H9 (cell line): ENCODE results near the gene C11orf71. TPM values are rescaled to one million over a fixed set of nuclear protein-coding genes. Genes with fewer than 3 reads are reported as not detected.

ENCODE experiments used
- DNase-seq: peaks from one replicate; pipeline ENCODE4 v3.0.0-alpha.2; 2017
- H2AFZ ChIP-seq: one replicate; pipeline ENCODE4 v1.6.1; 2013; ENCODE audit warnings: mild to moderate bottlenecking, low read length, control low read depth, moderate library complexity
- H2AK5ac ChIP-seq: 2 replicates; pipeline ENCODE4 v1.6.1; 2013; ENCODE audit warnings: low read length, control low read depth, mixed read lengths; ENCODE audit not compliant: insufficient read length
- H2BK120ac ChIP-seq: one replicate; pipeline ENCODE4 v1.6.1; 2013; ENCODE audit warnings: low read depth, mild to moderate bottlenecking, low read length, control low read depth, inconsistent platforms; ENCODE audit not compliant: poor library complexity, severe bottlenecking
- H2BK12ac ChIP-seq: 2 replicates; pipeline ENCODE4 v1.6.1; 2013; ENCODE audit warnings: low read length, control low read depth, mixed read lengths, low read depth; ENCODE audit not compliant: insufficient read length
- H2BK15ac ChIP-seq: 2 replicates; pipeline ENCODE4 v1.6.1; 2013; ENCODE audit warnings: low read depth, low read length, control low read depth
- H2BK20ac ChIP-seq: one replicate; pipeline ENCODE4 v1.6.1; 2013; ENCODE audit warnings: low read depth, mild to moderate bottlenecking, low read length, control low read depth, inconsistent platforms; ENCODE audit not compliant: poor library complexity, severe bottlenecking
- H2BK5ac ChIP-seq: 2 replicates; pipeline ENCODE4 v1.6.1; 2013; ENCODE audit warnings: low read length, control low read depth, mixed read lengths; ENCODE audit not compliant: insufficient read length
- H3K14ac ChIP-seq: 2 replicates; pipeline ENCODE4 v1.6.1; 2013; ENCODE audit warnings: low read length, control low read depth; ENCODE audit not compliant: insufficient read depth
- H3K18ac ChIP-seq: 2 replicates; pipeline ENCODE4 v1.6.1; 2013; ENCODE audit warnings: low read depth, mild to moderate bottlenecking, mixed read lengths, low read length, control low read depth; ENCODE audit not compliant: insufficient read length
- H3K23ac ChIP-seq: 2 replicates; pipeline ENCODE4 v1.6.1; 2013; ENCODE audit warnings: low read length, control low read depth, mixed read lengths, low read depth; ENCODE audit not compliant: insufficient read length
- H3K23me2 ChIP-seq: 2 replicates; pipeline ENCODE4 v1.6.1; 2013; ENCODE audit warnings: low read depth, mild to moderate bottlenecking, mixed read lengths, low read length, control low read depth; ENCODE audit not compliant: insufficient read length, poor library complexity, severe bottlenecking
- H3K27ac ChIP-seq: 2 replicates; pipeline ENCODE4 v1.5.1; 2013; ENCODE audit warnings: low read length, control low read depth, mixed read lengths, low read depth; ENCODE audit not compliant: insufficient read length
- H3K27me3 ChIP-seq: 2 replicates; pipeline ENCODE4 v1.6.1; 2013; ENCODE audit warnings: low read length, control low read depth, inconsistent platforms; ENCODE audit not compliant: insufficient read depth
- H3K4ac ChIP-seq: 2 replicates; pipeline ENCODE4 v1.6.1; 2013; ENCODE audit warnings: low read depth, mild to moderate bottlenecking, control low read depth, inconsistent platforms, low read length, moderate library complexity
- H3K4me1 ChIP-seq: 2 replicates; pipeline ENCODE4 v1.6.1; 2013; ENCODE audit warnings: low read length, control low read depth, inconsistent platforms; ENCODE audit not compliant: insufficient read depth
- H3K4me2 ChIP-seq: 2 replicates; pipeline ENCODE4 v1.6.1; 2013; ENCODE audit warnings: low read length, control low read depth, mixed read lengths; ENCODE audit not compliant: insufficient read length, insufficient read depth
- H3K56ac ChIP-seq: 2 replicates; pipeline ENCODE4 v1.6.1; 2013; ENCODE audit warnings: low read depth, mild to moderate bottlenecking, mixed read lengths, low read length, control low read depth; ENCODE audit not compliant: insufficient read length
- H3K79me1 ChIP-seq: 2 replicates; pipeline ENCODE4 v1.6.1; 2013; ENCODE audit warnings: low read depth, mild to moderate bottlenecking, moderate library complexity, low read length, control low read depth, inconsistent platforms; ENCODE audit not compliant: insufficient read depth, poor library complexity, severe bottlenecking
- H3K79me2 ChIP-seq: 2 replicates; pipeline ENCODE4 v1.6.1; 2013; ENCODE audit warnings: low read length, control low read depth, inconsistent platforms; ENCODE audit not compliant: insufficient read depth
- H3K9ac ChIP-seq: 2 replicates; pipeline ENCODE4 v1.6.1; 2013; ENCODE audit warnings: low read length, control low read depth, mixed read lengths; ENCODE audit not compliant: insufficient read length; ENCODE audit errors: extremely low read depth
- H3K9me3 ChIP-seq: one replicate; pipeline ENCODE4 v1.6.1; 2013; ENCODE audit warnings: low read depth, low read length, inconsistent platforms; ENCODE audit not compliant: control insufficient read depth
- H3T11ph ChIP-seq: one replicate; pipeline ENCODE4 v1.6.1; 2013; ENCODE audit warnings: mild to moderate bottlenecking, low read length, control low read depth, inconsistent platforms
- H4K20me1 ChIP-seq: one replicate; pipeline ENCODE4 v1.6.1; 2013; ENCODE audit not compliant: control insufficient read depth, insufficient read length, insufficient read depth
- H4K5ac ChIP-seq: 2 replicates; pipeline ENCODE4 v1.6.1; 2013; ENCODE audit warnings: low read depth, mild to moderate bottlenecking, mixed read lengths, low read length, control low read depth; ENCODE audit not compliant: insufficient read length
- H4K8ac ChIP-seq: replicated peaks from 2 replicates; pipeline ENCODE4 v1.6.1; 2013; ENCODE audit warnings: low read length, control low read depth, mixed read lengths, low read depth; ENCODE audit not compliant: insufficient read length
- H4K91ac ChIP-seq: 2 replicates; pipeline ENCODE4 v1.6.1; 2013; ENCODE audit warnings: low read depth, mild to moderate bottlenecking, moderate library complexity, mixed read lengths, low read length, control low read depth; ENCODE audit not compliant: insufficient read length
- H3K27ac Mint-ChIP-seq, 3 experiments: 2 replicates in 2 of 3; 3 replicates in 1 of 3; pipeline ENCODE4 v1.8.0; 2020 to 2021; ENCODE audit warnings: mixed read lengths in 3 of 3, mild to moderate bottlenecking in 1 of 3, moderate library complexity in 1 of 3
- H3K27me3 Mint-ChIP-seq: 2 replicates; pipeline ENCODE4 v1.8.0; 2021; ENCODE audit warnings: low read depth, mild to moderate bottlenecking, moderate library complexity, mixed read lengths
- H3K36me3 Mint-ChIP-seq, 3 experiments: 2 replicates in 2 of 3; 3 replicates in 1 of 3; pipeline ENCODE4 v1.8.0; 2020 to 2021; ENCODE audit warnings: low read depth in 3 of 3, mixed read lengths in 3 of 3; ENCODE audit not compliant: insufficient read depth in 1 of 3
- H3K4me1 Mint-ChIP-seq, 2 experiments: 2 replicates each; pipeline ENCODE4 v1.8.0; 2020; ENCODE audit warnings: mixed read lengths in 2 of 2
- H3K4me3 Mint-ChIP-seq, 2 experiments: 2 replicates in 1 of 2; 3 replicates in 1 of 2; pipeline ENCODE4 v1.8.0; 2020 to 2021; ENCODE audit warnings: mild to moderate bottlenecking in 2 of 2, mixed read lengths in 2 of 2, moderate library complexity in 1 of 2
- H3K9me3 Mint-ChIP-seq, 2 experiments: 2 replicates in 1 of 2; 3 replicates in 1 of 2; pipeline ENCODE4 v1.8.0; 2020; ENCODE audit warnings: mild to moderate bottlenecking in 2 of 2, mixed read lengths in 2 of 2, moderate library complexity in 1 of 2
- CTCF ChIP-seq: fragments of 200-600 bp; sonication (generic); conservative IDR thresholded peaks from 3 replicates; pipeline ENCODE4 v1.8.0; 2021; ENCODE audit warnings: antibody characterized with exemption, mild to moderate bottlenecking
- WGBS: extraction: QIAGEN DNeasy Blood & Tissue Kit; methylation state at CpG from one replicate; pipeline ENCODE4 v1.1.7; 2013; ENCODE audit warnings: missing lambda C conversion rate, low lambda C conversion rate, mixed read lengths; ENCODE audit not compliant: insufficient read length; ENCODE audit errors: extremely low coverage; 5-methylcytosine and 5-hydroxymethylcytosine counted together
- total RNA-seq: library from RNA; stranded (reverse); gene quantifications from 2 replicates; pipeline ENCODE4 v1.2.1, GENCODE V29; 2021

Gene C11orf71
- total RNA-seq, 1 experiment from 2014 or later: 3.5 TPM

DNA sequence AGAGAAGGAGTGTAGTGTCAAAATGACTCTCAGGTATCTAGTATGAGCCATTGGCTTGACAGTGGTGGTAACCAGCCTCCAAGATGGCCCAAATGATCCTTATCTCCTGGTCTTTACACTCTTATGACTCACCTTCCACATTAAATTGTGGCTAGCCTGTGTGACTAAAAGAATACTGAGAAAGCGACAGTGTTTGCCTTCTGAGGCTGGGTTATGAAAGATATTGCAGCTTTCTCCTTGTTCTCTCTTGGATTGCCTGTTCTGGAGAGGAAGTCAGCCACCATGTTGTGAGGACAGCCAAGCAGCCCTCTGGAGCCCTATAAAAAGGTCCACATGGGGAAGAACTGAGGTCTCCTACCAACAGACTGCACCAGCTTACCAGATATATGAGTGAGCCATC is 15.8 kb downstream of the C11orf71 start:
- H3K27me3 Mint-ChIP-seq: no peaks in the 10 kb centered on the region; the same call in 1 of the 2 replicates

More for the DNA sequence above, 15.8 kb downstream of the C11orf71 start:
- Histone ChIP-seq H2BK5ac (no peak overlapping the region), H2BK20ac (no peak overlapping the region), H2BK120ac (no peak overlapping the region), H3K14ac (no peak overlapping the region), H2BK15ac (no peak overlapping the region), H3K9ac (no peak overlapping the region), H3K79me2 (no peaks in the 10 kb centered on the region), H2BK12ac (no peak overlapping the region), H3K79me1 (no peaks in the 10 kb centered on the region), H3K4ac (no peak overlapping the region), H3K4me1 (no peaks in the 10 kb centered on the region), H4K8ac (no peak overlapping the region), H3K56ac (no peak overlapping the region), H4K5ac (no peak overlapping the region), H3K27ac (no peak overlapping the region), H3K23me2 (no peaks in the 10 kb centered on the region), H3K4me2 (no peak overlapping the region), H2AK5ac (no peak overlapping the region), H3K23ac (no peak overlapping the region), H4K91ac (no peak overlapping the region), H2AFZ (no peak overlapping the region), H3K27me3 (no peaks in the 10 kb centered on the region), H3T11ph (no peak overlapping the region), H3K9me3 (no peaks in the 10 kb centered on the region), H3K18ac (no peak overlapping the region), H4K20me1 (no peaks in the 10 kb centered on the region)
- WGBS: no CpG with 5 or more reads among the region's 1 CpG
- H3K27ac Mint-ChIP-seq: no peak overlapping the region
- no peak for DNase-seq
- H3K4me1 Mint-ChIP-seq: no peaks in the 10 kb centered on the region
- peaks cover 8 to 9% of the 10 kb centered on the region in 2 experiments; a peak in 3 of 5 replicates for H3K9me3 Mint-ChIP-seq
- no peak for TF ChIP-seq CTCF
- no peak overlapping the region for H3K4me3 Mint-ChIP-seq
- H3K36me3 Mint-ChIP-seq: peaks cover 0 to 9% (median 5%) of the 10 kb centered on the region in 3 experiments; a peak in 2 of 7 replicates
